ENCODE results near the gene CALM1.

CALM1 gene

DNA sequence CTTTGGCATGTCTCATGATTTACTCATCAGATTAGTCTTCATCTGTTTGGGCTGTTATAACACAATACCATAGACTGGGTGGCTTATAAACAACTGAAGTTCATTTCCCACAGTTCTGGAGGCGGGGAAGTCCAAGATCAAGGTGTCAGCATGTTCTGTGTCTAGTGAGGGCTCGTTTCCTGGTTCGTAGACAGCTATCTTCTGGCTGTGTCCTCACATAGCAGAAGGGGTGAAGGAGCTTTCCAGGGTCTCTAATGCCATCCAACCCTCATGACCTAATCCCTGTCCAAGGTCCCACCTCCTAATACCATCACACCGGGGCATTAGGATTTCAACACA, 34.3 kb upstream of the CALM1 start (continued):
- TF ChIP-seq OSR2 (tag by site-specific recombination; IDR thresholded peaks at IDR 0.05) = no peak

DNA sequence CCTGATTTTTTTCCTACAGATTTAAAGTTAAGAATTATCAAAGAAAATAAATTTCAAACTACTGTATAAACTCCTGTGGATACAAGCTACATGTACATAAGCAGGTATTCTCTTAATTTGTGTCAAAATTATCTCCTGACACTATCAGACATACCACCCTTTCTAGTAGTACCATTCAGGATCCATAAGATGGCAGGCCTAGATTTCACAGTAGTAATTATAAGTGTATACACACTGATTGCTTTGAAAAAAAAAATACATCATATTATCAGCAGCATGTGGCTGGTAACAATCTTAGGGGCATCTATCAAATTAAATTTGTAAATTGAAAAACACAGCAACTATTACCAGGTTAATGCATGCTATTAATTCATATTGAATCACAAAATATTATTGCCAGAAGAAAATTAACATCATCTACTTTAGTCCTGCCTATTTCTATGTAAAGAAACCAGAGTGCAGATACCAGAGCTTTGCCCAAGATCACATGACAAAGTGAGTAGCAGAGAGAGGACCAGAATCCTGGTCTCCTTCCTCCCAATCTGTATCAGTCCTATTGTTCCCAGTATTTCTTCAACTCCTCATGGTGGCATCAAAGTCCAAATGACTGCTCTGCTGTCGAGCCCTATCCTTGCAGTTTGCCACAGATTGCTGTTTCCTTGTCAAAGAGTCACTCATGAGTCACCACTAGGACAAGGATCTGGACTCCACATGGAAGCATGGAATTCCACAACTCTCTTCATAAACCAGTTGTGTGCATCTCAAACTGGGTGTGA, 27.7 kb upstream of the CALM1 start:
- CTCF ChIA-PET = interaction anchor here (0.9 to 1.5 kb wide), 5 partner anchors 9 to 328 kb away, joined by 3 to 4 read pairs (median 3); no protein-coding TSS in a partner anchor

More for the DNA sequence above, 27.7 kb upstream of the CALM1 start:
- Histone ChIP-seq H3K27ac (ENCODE audit: extremely low read depth, low read depth, low read length) (no peak overlapping the region), H3K4me1 (ENCODE audit: control insufficient read depth, insufficient read depth, low read length) (peaks cover 5% of the 10 kb centered on the region; the same call in 1 of the 2 replicates), H3K36me3 (ENCODE audit: control insufficient read depth in 2 of 2, insufficient read depth in 1 of 2, low read length in 2 of 2) (no peaks in the 10 kb centered on the region), H3K4me3 (ENCODE audit: low read depth, low read length) (no peak overlapping the region), H3K9me3 (ENCODE audit: control insufficient read depth, insufficient read depth, low read depth, low read length) (no peaks in the 10 kb centered on the region)
- TF ChIP-seq ZNF600 (tag by site-specific recombination; IDR thresholded peaks at IDR 0.05) (peak; percentile 39; the same call in 1 of the 2 replicates), ZNF416 (tag by site-specific recombination; IDR thresholded peaks at IDR 0.05) (no peak), KLF9 (tag by site-specific recombination; IDR thresholded peaks at IDR 0.05; ENCODE audit: low read depth) (no peak), ZBTB17 (tag by site-specific recombination; IDR thresholded peaks at IDR 0.05) (peak; percentile 71), ZNF26 (tag by site-specific recombination; IDR thresholded peaks at IDR 0.05) (no peak), SP7 (tag by site-specific recombination; IDR thresholded peaks at IDR 0.05) (no peak), INSM2 (tag by site-specific recombination; IDR thresholded peaks at IDR 0.05) (no peak), ZNF561 (tag by site-specific recombination; IDR thresholded peaks at IDR 0.05; ENCODE audit: borderline replicate concordance) (no peak), SALL2 (tag by site-specific recombination; IDR thresholded peaks at IDR 0.05; ENCODE audit: borderline replicate concordance) (no peak), ZNF302 (tag by site-specific recombination; IDR thresholded peaks at IDR 0.05; ENCODE audit: low read depth) (no peak), ZNF76 (tag by site-specific recombination; IDR thresholded peaks at IDR 0.05; ENCODE audit: borderline replicate concordance, low read depth) (no peak), ZNF677 (tag by site-specific recombination; IDR thresholded peaks at IDR 0.05) (no peak), ZNF19 (tag by site-specific recombination; IDR thresholded peaks at IDR 0.05; ENCODE audit: low read depth) (no peak), ZSCAN23 (tag by site-specific recombination; IDR thresholded peaks at IDR 0.05) (no peak), ZNF335 (tag by site-specific recombination; conservative IDR thresholded peaks at IDR 0.05) (0 out of 2 replicates have a peak, but pooled peaks have one; percentile 20), ZNF350 (tag by site-specific recombination; IDR thresholded peaks at IDR 0.05) (no peak), ZNF571 (tag by site-specific recombination; IDR thresholded peaks at IDR 0.05) (no peak), ZNF670 (tag by site-specific recombination; IDR thresholded peaks at IDR 0.05; ENCODE audit: low read depth) (no peak), ZNF560 (tag by site-specific recombination; IDR thresholded peaks at IDR 0.05; ENCODE audit: borderline replicate concordance) (no peak), ZNF433 (tag by site-specific recombination; IDR thresholded peaks at IDR 0.05; ENCODE audit: low read depth) (no peak), ZNF654 (tag by site-specific recombination; IDR thresholded peaks at IDR 0.05; ENCODE audit: low read depth) (peak; percentile 41), ZNF530 (tag by site-specific recombination; IDR thresholded peaks at IDR 0.05; ENCODE audit: low read depth) (peak; percentile 69; the same call in 1 of the 2 replicates), EGR2 (tag by site-specific recombination; IDR thresholded peaks at IDR 0.05; ENCODE audit: low read depth) (no peak), ZNF16 (tag by site-specific recombination; IDR thresholded peaks at IDR 0.05; ENCODE audit: low read depth) (no peak)
- TF ChIP-seq, protein P1, sequence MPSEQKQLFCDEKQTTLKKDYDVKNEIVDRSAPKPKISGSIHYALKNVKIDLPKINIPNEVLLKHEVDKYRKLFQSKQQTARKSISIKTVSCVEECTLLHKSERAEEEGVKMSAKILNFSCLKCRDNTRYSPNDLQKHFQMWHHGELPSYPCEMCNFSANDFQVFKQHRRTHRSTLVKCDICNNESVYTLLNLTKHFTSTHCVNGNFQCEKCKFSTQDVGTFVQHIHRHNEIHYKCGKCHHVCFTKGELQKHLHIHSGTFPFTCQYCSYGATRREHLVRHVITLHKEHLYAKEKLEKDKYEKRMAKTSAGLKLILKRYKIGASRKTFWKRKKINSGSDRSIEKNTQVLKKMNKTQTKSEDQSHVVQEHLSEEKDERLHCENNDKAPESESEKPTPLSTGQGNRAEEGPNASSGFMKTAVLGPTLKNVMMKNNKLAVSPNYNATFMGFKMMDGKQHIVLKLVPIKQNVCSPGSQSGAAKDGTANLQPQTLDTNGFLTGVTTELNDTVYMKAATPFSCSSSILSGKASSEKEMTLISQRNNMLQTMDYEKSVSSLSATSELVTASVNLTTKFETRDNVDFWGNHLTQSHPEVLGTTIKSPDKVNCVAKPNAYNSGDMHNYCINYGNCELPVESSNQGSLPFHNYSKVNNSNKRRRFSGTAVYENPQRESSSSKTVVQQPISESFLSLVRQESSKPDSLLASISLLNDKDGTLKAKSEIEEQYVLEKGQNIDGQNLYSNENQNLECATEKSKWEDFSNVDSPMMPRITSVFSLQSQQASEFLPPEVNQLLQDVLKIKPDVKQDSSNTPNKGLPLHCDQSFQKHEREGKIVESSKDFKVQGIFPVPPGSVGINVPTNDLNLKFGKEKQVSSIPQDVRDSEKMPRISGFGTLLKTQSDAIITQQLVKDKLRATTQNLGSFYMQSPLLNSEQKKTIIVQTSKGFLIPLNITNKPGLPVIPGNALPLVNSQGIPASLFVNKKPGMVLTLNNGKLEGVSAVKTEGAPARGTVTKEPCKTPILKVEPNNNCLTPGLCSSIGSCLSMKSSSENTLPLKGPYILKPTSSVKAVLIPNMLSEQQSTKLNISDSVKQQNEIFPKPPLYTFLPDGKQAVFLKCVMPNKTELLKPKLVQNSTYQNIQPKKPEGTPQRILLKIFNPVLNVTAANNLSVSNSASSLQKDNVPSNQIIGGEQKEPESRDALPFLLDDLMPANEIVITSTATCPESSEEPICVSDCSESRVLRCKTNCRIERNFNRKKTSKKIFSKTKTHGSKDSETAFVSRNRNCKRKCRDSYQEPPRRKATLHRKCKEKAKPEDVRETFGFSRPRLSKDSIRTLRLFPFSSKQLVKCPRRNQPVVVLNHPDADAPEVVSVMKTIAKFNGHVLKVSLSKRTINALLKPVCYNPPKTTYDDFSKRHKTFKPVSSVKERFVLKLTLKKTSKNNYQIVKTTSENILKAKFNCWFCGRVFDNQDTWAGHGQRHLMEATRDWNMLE (tag by site-specific recombination; conservative IDR thresholded peaks at IDR 0.05; ENCODE audit: low read depth) = no peak
- TF ChIP-seq, protein P2, sequence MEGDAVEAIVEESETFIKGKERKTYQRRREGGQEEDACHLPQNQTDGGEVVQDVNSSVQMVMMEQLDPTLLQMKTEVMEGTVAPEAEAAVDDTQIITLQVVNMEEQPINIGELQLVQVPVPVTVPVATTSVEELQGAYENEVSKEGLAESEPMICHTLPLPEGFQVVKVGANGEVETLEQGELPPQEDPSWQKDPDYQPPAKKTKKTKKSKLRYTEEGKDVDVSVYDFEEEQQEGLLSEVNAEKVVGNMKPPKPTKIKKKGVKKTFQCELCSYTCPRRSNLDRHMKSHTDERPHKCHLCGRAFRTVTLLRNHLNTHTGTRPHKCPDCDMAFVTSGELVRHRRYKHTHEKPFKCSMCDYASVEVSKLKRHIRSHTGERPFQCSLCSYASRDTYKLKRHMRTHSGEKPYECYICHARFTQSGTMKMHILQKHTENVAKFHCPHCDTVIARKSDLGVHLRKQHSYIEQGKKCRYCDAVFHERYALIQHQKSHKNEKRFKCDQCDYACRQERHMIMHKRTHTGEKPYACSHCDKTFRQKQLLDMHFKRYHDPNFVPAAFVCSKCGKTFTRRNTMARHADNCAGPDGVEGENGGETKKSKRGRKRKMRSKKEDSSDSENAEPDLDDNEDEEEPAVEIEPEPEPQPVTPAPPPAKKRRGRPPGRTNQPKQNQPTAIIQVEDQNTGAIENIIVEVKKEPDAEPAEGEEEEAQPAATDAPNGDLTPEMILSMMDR (tag by site-specific recombination; IDR thresholded peaks at IDR 0.05) = peak; percentile 38; the same call in 1 of the 2 replicates
- POLR2A ChIA-PET = interaction anchor here (0.6 to 1.0 kb wide), 2 partner anchors 19 to 41 kb away, joined by 3 read pairs; no protein-coding TSS in a partner anchor

Data from HEK293 (cell line).